Spleen (tissue), 13 donors: ENCODE results near the gene VENTX. TPM values are rescaled to one million over a fixed set of nuclear protein-coding genes. Genes with fewer than 3 reads are reported as not detected.

Source experiments
- DNase-seq: peaks from one replicate; pipeline ENCODE4 v3.0.0-alpha.2; 2020
- H3K27ac ChIP-seq, 8 donors: fragments of 200-600 bp; sonication (generic) in 7 of 8; 1 replicate in 4 of 8; 2 replicates in 4 of 8; pipeline versions ENCODE4 v1.5.0 to v1.8.0; 2016 to 2021; ENCODE audit warnings: inconsistent platforms in 4 of 8, mild to moderate bottlenecking in 4 of 8, moderate library complexity in 1 of 8
- H3K27me3 ChIP-seq, 7 donors: fragments of 200-600 bp; sonication (generic) in 6 of 7; replicated peaks in 1 of 7; 1 replicate in 4 of 7; 2 replicates in 3 of 7; pipeline versions ENCODE4 v1.5.0 to v1.8.0; 2016 to 2021; ENCODE audit warnings: inconsistent platforms in 3 of 7, mild to moderate bottlenecking in 1 of 7
- H3K36me3 ChIP-seq, 6 donors: fragments of 200-600 bp; sonication (generic) in 5 of 6; 1 replicate in 4 of 6; 2 replicates in 2 of 6; pipeline versions ENCODE4 v1.5.0 to v1.8.0; 2016 to 2021; ENCODE audit warnings: inconsistent platforms in 2 of 6
- H3K4me1 ChIP-seq, 6 donors: fragments of 200-600 bp; sonication (generic) in 5 of 6; 1 replicate in 3 of 6; 2 replicates in 3 of 6; pipeline versions ENCODE4 v1.5.0 to v1.8.0; 2016 to 2021; ENCODE audit warnings: inconsistent platforms in 3 of 6
- H3K4me3 ChIP-seq, 8 donors: fragments of 200-600 bp; sonication (generic) in 7 of 8; 1 replicate in 4 of 8; 2 replicates in 4 of 8; pipeline versions ENCODE4 v1.5.0 to v1.8.0; 2016 to 2021; ENCODE audit warnings: inconsistent platforms in 4 of 8, mild to moderate bottlenecking in 4 of 8, moderate library complexity in 2 of 8
- H3K9me3 ChIP-seq, 8 donors: fragments of 200-600 bp; sonication (generic) in 7 of 8; 1 replicate in 4 of 8; 2 replicates in 4 of 8; pipeline versions ENCODE4 v1.5.0 to v1.8.0; 2016 to 2021; ENCODE audit warnings: inconsistent platforms in 4 of 8
- POLR2A ChIP-seq, 3 donors: fragments of 450-650 bp; IDR thresholded peaks; one replicate each; pipeline ENCODE4 v1.5.1; 2017; ENCODE audit warnings: antibody characterized with exemption in 3 of 3, mild to moderate bottlenecking in 1 of 3
- POLR2AphosphoS5 ChIP-seq, 3 donors: sonication (generic); formaldehyde crosslinking; IDR thresholded peaks; one replicate each; pipeline ENCODE4 v1.5.1; 2017; ENCODE audit warnings: antibody characterized with exemption in 3 of 3
- WGBS, 5 donors: extraction: QIAGEN DNeasy Blood & Tissue Kit in 3 of 5; methylation state at CpG; one replicate each; pipeline versions ENCODE4 v1.1.5 to v1.1.7; 2013 to 2018; 5-methylcytosine and 5-hydroxymethylcytosine counted together
- intact Hi-C: fragments of 100-400 bp; cut with DNase I; formaldehyde crosslinking; loops from one replicate; pipeline ENCODE4 v1.15.0; 2023; ENCODE audit warnings: low total_unique reads
- long read RNA-seq, 2 donors: transcript quantifications; one replicate each; lab custom pipeline, GENCODE V29; 2026
- polyA plus RNA-seq, 3 donors: library from polyadenylated mRNA; stranded (reverse); fragments of 200-250 nt; gene quantifications; one replicate each; pipeline ENCODE4 v1.2.1, GENCODE V29; 2013
- total RNA-seq, 7 donors: library from RNA; depleted of rRNA in 3 of 7; stranded (reverse); fragments of >200 nt in 3 of 7; fragmentation: NEBNext Ultra II Directional in 4 of 7; extraction: Animal tissue kit (Norgen Biotek cat#: 25700) in 4 of 7; gene quantifications; one replicate each; pipeline versions ENCODE4 v1.1.0 to v1.2.1, GENCODE V29; 2016 to 2021
- TF ChIP-seq, protein P1 (sequence below), 11 experiments: fragments of 200-600 bp in 7 of 11; fragments of 450-650 bp in 4 of 11; sonication (generic) in 4 of 11; IDR thresholded peaks in 8 of 11; conservative IDR thresholded peaks in 3 of 11; 1 replicate in 7 of 11; 2 replicates in 4 of 11; pipeline versions ENCODE4 v1.4.0 to v1.8.0; 2016 to 2021; ENCODE audit warnings: antibody characterized with exemption in 11 of 11, inconsistent platforms in 4 of 11, mild to moderate bottlenecking in 1 of 11
- donor health status: healthy with polysubstance abuse.
- donor health status: DM: no; HTN: no; CAD: no; lungs with moderate emphysema.
- donor health status: DM: no; HTN: no; CAD: no.
- donor health status: Bipolar disorder and iron deficiency.
- donor health status: healthy.
- donor health status: DM: no; HTN: no; CAD: no.
- donor health status: DM: yes; HTN: yes; CAD: no.

Gene VENTX, protein sequence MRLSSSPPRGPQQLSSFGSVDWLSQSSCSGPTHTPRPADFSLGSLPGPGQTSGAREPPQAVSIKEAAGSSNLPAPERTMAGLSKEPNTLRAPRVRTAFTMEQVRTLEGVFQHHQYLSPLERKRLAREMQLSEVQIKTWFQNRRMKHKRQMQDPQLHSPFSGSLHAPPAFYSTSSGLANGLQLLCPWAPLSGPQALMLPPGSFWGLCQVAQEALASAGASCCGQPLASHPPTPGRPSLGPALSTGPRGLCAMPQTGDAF
- total RNA-seq (10 to 100 TPM in 1 of 7 donors, 1 to 10 TPM in 6; 1.7 to 10.4 (median 3.4) TPM), polyA plus RNA-seq (1 to 10 TPM in 2 of 3 donors, under 1 TPM in 1; 0.76 to 6.3 (median 2.9) TPM)
- long read RNA-seq, donor 1, result 0 reads
- long read RNA-seq, donor 2, result 0 reads

GRCh38 chr10:133237588-133238465, at the start of gene VENTX:
TSS of gene VENTX (plus strand) at chr10:133237855. CDS start at chr10:133237915, 60 bp downstream.
- peak within 1 kb of the TSS in 7 of 8 donors; percentile 1 to 64 (median 31) for H3K4me3 ChIP-seq
- H3K27ac ChIP-seq, result peak within 1 kb of the TSS in 1 of 8 donors; percentile 77
- DNase-seq, result no peak
- no peaks in the 10 kb centered on the region for H3K9me3 ChIP-seq
- H3K27me3 ChIP-seq, result peaks cover 2 to 100% (median 56%) of the 10 kb centered on the region in 7 donors
- intact Hi-C loops, result no loop called here
- TF ChIP-seq, protein P1, sequence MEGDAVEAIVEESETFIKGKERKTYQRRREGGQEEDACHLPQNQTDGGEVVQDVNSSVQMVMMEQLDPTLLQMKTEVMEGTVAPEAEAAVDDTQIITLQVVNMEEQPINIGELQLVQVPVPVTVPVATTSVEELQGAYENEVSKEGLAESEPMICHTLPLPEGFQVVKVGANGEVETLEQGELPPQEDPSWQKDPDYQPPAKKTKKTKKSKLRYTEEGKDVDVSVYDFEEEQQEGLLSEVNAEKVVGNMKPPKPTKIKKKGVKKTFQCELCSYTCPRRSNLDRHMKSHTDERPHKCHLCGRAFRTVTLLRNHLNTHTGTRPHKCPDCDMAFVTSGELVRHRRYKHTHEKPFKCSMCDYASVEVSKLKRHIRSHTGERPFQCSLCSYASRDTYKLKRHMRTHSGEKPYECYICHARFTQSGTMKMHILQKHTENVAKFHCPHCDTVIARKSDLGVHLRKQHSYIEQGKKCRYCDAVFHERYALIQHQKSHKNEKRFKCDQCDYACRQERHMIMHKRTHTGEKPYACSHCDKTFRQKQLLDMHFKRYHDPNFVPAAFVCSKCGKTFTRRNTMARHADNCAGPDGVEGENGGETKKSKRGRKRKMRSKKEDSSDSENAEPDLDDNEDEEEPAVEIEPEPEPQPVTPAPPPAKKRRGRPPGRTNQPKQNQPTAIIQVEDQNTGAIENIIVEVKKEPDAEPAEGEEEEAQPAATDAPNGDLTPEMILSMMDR (IDR thresholded peaks at IDR 0.05 in 8 of 11, conservative IDR thresholded peaks at IDR 0.05 in 3 of 11), result no peak
- TF ChIP-seq POLR2A (IDR thresholded peaks at IDR 0.05) (no peak), POLR2AphosphoS5 (IDR thresholded peaks at IDR 0.05) (no peak)
- no peaks in the 10 kb centered on the region for H3K36me3 ChIP-seq
- peaks cover 19 to 68% (median 48%) of the 10 kb centered on the region in 6 donors for H3K4me1 ChIP-seq
- WGBS, 5 donors, result 16 to 47% (median 23%) methylated on average over 40 to 60 of the region's 60 CpGs

DNA sequence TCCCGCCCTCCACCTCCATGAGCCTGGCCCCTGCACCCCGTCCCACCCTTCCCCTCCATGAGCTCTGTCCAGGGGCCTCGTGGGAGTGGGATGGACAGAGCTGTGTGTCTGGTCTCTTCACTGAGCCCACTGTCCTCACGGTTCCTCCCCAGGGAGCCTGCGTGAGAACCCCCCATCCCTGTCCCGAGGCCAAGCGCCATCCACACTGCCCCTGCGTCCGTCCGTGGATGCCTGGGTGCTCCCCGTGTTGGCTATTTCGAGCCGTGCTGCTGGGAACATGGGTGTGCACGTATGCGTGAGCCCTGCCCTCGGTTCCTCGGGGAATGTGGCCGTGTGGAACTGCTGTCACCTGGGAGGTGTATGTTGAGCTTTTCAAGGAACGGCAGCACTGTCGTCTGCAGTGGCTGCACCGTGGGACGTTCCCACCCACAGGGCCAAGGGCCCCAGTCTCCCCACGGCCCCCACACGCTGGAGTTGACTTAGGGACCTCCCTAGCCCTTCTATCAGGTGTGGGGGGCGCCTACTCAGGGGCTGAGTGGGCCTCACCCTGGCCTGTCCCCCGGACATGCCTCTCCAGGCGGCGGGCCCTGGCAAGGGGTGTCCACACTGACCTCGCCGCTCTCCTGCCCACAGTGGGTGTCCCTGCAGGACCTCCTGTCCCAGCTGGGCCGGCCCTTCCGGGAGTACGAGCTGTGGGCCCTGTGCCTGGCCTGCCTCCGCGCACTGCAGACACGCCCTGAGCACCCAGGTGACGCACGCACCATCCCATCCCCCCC, 49.6 kb upstream of the VENTX start:
- TF ChIP-seq POLR2AphosphoS5 (IDR thresholded peaks at IDR 0.05) (no peak), POLR2A (IDR thresholded peaks at IDR 0.05) (no peak)
- TF ChIP-seq, protein P1 (IDR thresholded peaks at IDR 0.05 in 8 of 11, conservative IDR thresholded peaks at IDR 0.05 in 3 of 11), result no peak
- Histone ChIP-seq H3K36me3 (no peaks in the 10 kb centered on the region), H3K4me3 (no peak overlapping the region), H3K27ac (no peak overlapping the region), H3K9me3 (peaks cover 0 to 15% (median 1%) of the 10 kb centered on the region in 8 donors), H3K27me3 (peaks cover 0 to 41% (median 0%) of the 10 kb centered on the region in 7 donors), H3K4me1 (no peaks in the 10 kb centered on the region)
- intact Hi-C loops, result no loop called here
- DNase-seq, result no peak
- WGBS, 5 donors, result 82 to 89% (median 86%) methylated on average over 26 to 38 of the region's 38 CpGs

- Histone ChIP-seq H3K27me3 (peaks cover 0 to 41% (median 0%) of the 10 kb centered on the region in 7 donors), H3K36me3 (no peaks in the 10 kb centered on the region), H3K27ac (no peak overlapping the region), H3K9me3 (peaks cover 0 to 25% (median 13%) of the 10 kb centered on the region in 8 donors), H3K4me3 (no peak overlapping the region), H3K4me1 (no peaks in the 10 kb centered on the region)
- DNase-seq, result no peak
- intact Hi-C loops, result no loop called here
- TF ChIP-seq, protein P1 (IDR thresholded peaks at IDR 0.05 in 8 of 11, conservative IDR thresholded peaks at IDR 0.05 in 3 of 11), result no peak
- TF ChIP-seq POLR2A (IDR thresholded peaks at IDR 0.05) (no peak), POLR2AphosphoS5 (IDR thresholded peaks at IDR 0.05) (no peak)
- 78 to 94% (median 91%) methylated on average over 6 to 22 of the region's 22 CpGs for WGBS, 5 donors
Measured at GRCh38 chr10:133189256-133189655, 48.4 kb upstream of the VENTX start.
